CD4-positive, alpha-beta T cell (primary cell): ENCODE measurements around the gene FBXO38. TPM values are rescaled to one million over a fixed set of nuclear protein-coding genes. Genes with fewer than 3 reads are reported as not detected.

ENCODE experiments used
- ATAC-seq: fragments of 200-7000 bp; cut with Tn5 transposase; one replicate; pipeline ENCODE4 v1.10.0; 2022; ENCODE audit warnings: mild to moderate bottlenecking; ENCODE audit not compliant: poor library complexity
- CTCF ChIA-PET: fragments of 350-600 bp; sonication (Branson Sonifier 250); formaldehyde crosslinking; loops from one replicate; lab custom pipeline; 2021; ENCODE audit warnings: antibody characterized with exemption, inconsistent platforms; lab: Charles Lee
- POLR2A ChIA-PET: fragments of 350-600 bp; sonication (Branson Sonifier 250); formaldehyde crosslinking; loops from one replicate; lab custom pipeline; 2021; ENCODE audit warnings: antibody characterized with exemption, inconsistent platforms; lab: Charles Lee
- DNase-seq, 14 experiments: peaks; one replicate each; pipeline ENCODE4 v3.0.0-alpha.2; 2013 to 2020; ENCODE audit warnings: mixed read lengths in 2 of 14
- H3K27ac ChIP-seq, 2 donors: one replicate each; pipeline versions ENCODE4 v1.5.1 to v1.7.0; 2013; ENCODE audit warnings: low read length in 2 of 2, low read depth in 1 of 2, mild to moderate bottlenecking in 1 of 2
- H3K27me3 ChIP-seq, 2 experiments: 1 replicate in 1 of 2; 2 replicates in 1 of 2; pipeline versions ENCODE4 v1.6.1 to v1.7.0; 2013; ENCODE audit warnings: low read length in 2 of 2, control low read depth in 1 of 2, mild to moderate bottlenecking in 1 of 2, moderate library complexity in 1 of 2; ENCODE audit not compliant: insufficient read depth in 2 of 2, control insufficient read depth in 1 of 2
- H3K36me3 ChIP-seq: one replicate; pipeline ENCODE4 v1.6.1; 2013; ENCODE audit warnings: low read length, control low read depth; ENCODE audit not compliant: insufficient read depth
- H3K4me1 ChIP-seq: one replicate; pipeline ENCODE4 v1.6.1; 2013; ENCODE audit warnings: low read length, control low read depth; ENCODE audit not compliant: insufficient read depth
- H3K4me3 ChIP-seq: one replicate; pipeline ENCODE4 v1.5.1; 2013; ENCODE audit warnings: mild to moderate bottlenecking, low read length, moderate library complexity
- H3K9me3 ChIP-seq, 2 experiments: 1 replicate in 1 of 2; 2 replicates in 1 of 2; pipeline versions ENCODE4 v1.6.1 to v1.7.0; 2013; ENCODE audit warnings: low read length in 2 of 2, mild to moderate bottlenecking in 2 of 2, control low read depth in 1 of 2, moderate library complexity in 1 of 2; ENCODE audit not compliant: control insufficient read depth in 1 of 2, insufficient read depth in 1 of 2
- H3K27ac Mint-ChIP-seq: one replicate; pipeline ENCODE4 v1.8.0; 2020; ENCODE audit warnings: mixed read lengths
- H3K27me3 Mint-ChIP-seq: one replicate; pipeline ENCODE4 v1.8.0; 2021; ENCODE audit warnings: mixed read lengths
- H3K36me3 Mint-ChIP-seq: one replicate; pipeline ENCODE4 v1.8.0; 2021; ENCODE audit warnings: low read depth, mixed read lengths
- H3K4me1 Mint-ChIP-seq: one replicate; pipeline ENCODE4 v1.8.0; 2021; ENCODE audit warnings: low read depth, mixed read lengths
- H3K4me3 Mint-ChIP-seq: one replicate; pipeline ENCODE4 v1.8.0; 2020; ENCODE audit warnings: mild to moderate bottlenecking, mixed read lengths
- H3K9me3 Mint-ChIP-seq: one replicate; pipeline ENCODE4 v1.8.0; 2020; ENCODE audit warnings: mixed read lengths
- CTCF ChIP-seq: fragments of 200-600 bp; IDR thresholded peaks from one replicate; pipeline ENCODE4 v1.8.0; 2022; ENCODE audit warnings: antibody characterized with exemption, mild to moderate bottlenecking
- intact Hi-C, 2 experiments: fragments of 100-400 bp; cut with DNase I in 1 of 2; cut with micrococcal nuclease in 1 of 2; formaldehyde crosslinking; loops; one replicate each; pipeline versions ENCODE4 v1.15.1 to v1.9.0; 2023 to 2025; cut with DNase I, micrococcal nuclease
- total RNA-seq, 174 experiments: library from RNA in 2 of 174; stranded (reverse) in 2 of 174; gene quantifications; one replicate each; pipeline ENCODE4 v1.2.3 and lab custom pipeline; 2021 to 2026

Gene FBXO38
- total RNA-seq, 2 experiments from 2014 or later, result 45.7 to 47.3 TPM

- no peak for ATAC-seq
- H3K9me3 Mint-ChIP-seq, result no peaks in the 10 kb centered on the region
- H3K27me3 Mint-ChIP-seq, result no peaks in the 10 kb centered on the region
- no peaks in the 10 kb centered on the region for H3K4me1 ChIP-seq
- DNase-seq, result no peak
- intact Hi-C loops, result no loop called here
- H3K36me3 Mint-ChIP-seq, result peaks cover 85% of the 10 kb centered on the region
- no peak overlapping the region for H3K4me3 ChIP-seq
- no peak overlapping the region for H3K4me3 Mint-ChIP-seq
- H3K36me3 ChIP-seq, result peaks cover 75% of the 10 kb centered on the region
- no peak for TF ChIP-seq CTCF
- H3K4me1 Mint-ChIP-seq, result peaks cover 57% of the 10 kb centered on the region
- H3K27me3 ChIP-seq, result no peaks in the 10 kb centered on the region
- H3K27ac ChIP-seq, result no peak overlapping the region
- no peak overlapping the region for H3K27ac Mint-ChIP-seq
- ChIA-PET CTCF (no interaction called here), POLR2A (no interaction called here)
- no peaks in the 10 kb centered on the region for H3K9me3 ChIP-seq
These were observed 15.0 kb downstream of the FBXO38 start for GRCh38 chr5:148398698-148399121.

- DNase-seq (peak in 1 of 14 experiments; percentile 8), ATAC-seq (no peak)
- Histone ChIP-seq H3K4me3 (no peak overlapping the region), H3K9me3 (no peaks in the 10 kb centered on the region), H3K36me3 (peaks cover 82% of the 10 kb centered on the region), H3K4me1 (no peaks in the 10 kb centered on the region), H3K27me3 (no peaks in the 10 kb centered on the region), H3K27ac (peak overlapping the region in 1 of 2 donors; percentile 3)
- peaks cover 48% of the 10 kb centered on the region for H3K4me1 Mint-ChIP-seq
- peaks cover 93% of the 10 kb centered on the region for H3K36me3 Mint-ChIP-seq
- TF ChIP-seq CTCF, result no peak
- intact Hi-C loops, result no loop called here
- POLR2A ChIA-PET, result no interaction called here
- CTCF ChIA-PET, result interaction anchor here (1.7 kb wide), 1 partner anchor 11 kb away, joined by 4 read pairs; no protein-coding TSS in a partner anchor
- H3K9me3 Mint-ChIP-seq, result no peaks in the 10 kb centered on the region
- peak overlapping the region; percentile 31 for H3K27ac Mint-ChIP-seq
- no peaks in the 10 kb centered on the region for H3K27me3 Mint-ChIP-seq
- no peak overlapping the region for H3K4me3 Mint-ChIP-seq
These were observed 17.8 kb downstream of the FBXO38 start for GRCh38 chr5:148401604-148402003.

- Mint-ChIP-seq H3K4me1 (peaks cover 40% of the 10 kb centered on the region), H3K9me3 (no peaks in the 10 kb centered on the region), H3K27ac (no peak overlapping the region), H3K4me3 (no peak overlapping the region), H3K36me3 (peaks cover 95% of the 10 kb centered on the region), H3K27me3 (no peaks in the 10 kb centered on the region)
- no peaks in the 10 kb centered on the region for H3K4me1 ChIP-seq
- H3K27me3 ChIP-seq, result no peaks in the 10 kb centered on the region
- intact Hi-C loops, result no loop called here
- no peak for ATAC-seq
- TF ChIP-seq CTCF, result no peak
- no peaks in the 10 kb centered on the region for H3K9me3 ChIP-seq
- H3K4me3 ChIP-seq, result no peak overlapping the region
- peaks cover 88% of the 10 kb centered on the region for H3K36me3 ChIP-seq
- DNase-seq, result peak in 3 of 14 experiments; percentile 13 to 16 (median 14)
- no peak overlapping the region for H3K27ac ChIP-seq
- POLR2A ChIA-PET, result interaction anchor here (0.6 kb wide), 1 partner anchor 8 kb away, joined by 4 read pairs; no protein-coding TSS in a partner anchor
- CTCF ChIA-PET, result no interaction called here
These were observed 19.6 kb downstream of the FBXO38 start for GRCh38 chr5:148403344-148403743.
